Medulla oblongata (tissue), 1 donor: Measurements from ENCODE around the gene TUT1.
A peak's percentile ranks its signal among the peaks of the same experiment; 100 is the strongest.

Experiments used
- DNase-seq: peaks from one replicate; pipeline ENCODE4 v3.0.0-alpha.2; 2015; ENCODE audit errors: extremely low spot score

The TUT1 gene

DNA sequence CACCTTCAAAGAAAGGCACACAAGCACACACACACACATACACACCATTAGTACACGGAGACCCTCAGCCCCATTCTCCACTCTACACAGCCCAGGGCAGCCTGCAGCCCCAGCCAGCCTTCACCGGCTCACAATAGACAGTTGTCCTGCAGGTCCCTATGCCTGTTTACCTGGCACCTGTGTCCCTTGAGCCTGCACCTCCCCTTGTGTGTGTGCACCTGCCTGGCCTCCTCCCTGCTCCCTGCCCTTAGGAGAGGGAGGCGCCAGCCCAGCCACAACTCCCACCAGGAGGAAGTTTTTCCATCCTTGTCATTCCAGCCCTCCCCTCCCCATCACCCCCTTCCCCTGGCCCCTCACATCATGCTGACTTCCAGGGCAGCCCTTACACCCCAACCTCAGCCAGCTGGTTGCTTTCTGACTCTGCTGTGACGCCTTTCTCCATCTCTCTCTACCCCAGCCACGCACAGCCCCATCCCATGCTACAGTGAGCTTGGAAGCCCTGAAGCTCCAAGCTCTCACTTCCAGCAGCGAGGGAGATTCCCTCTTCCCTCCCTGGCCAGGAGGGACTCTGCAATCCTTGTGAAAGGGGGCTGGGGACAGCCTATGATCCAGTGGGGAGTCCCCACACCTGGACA lies 49.1 kb downstream of the TUT1 start:
- DNase-seq: no peak

DNA sequence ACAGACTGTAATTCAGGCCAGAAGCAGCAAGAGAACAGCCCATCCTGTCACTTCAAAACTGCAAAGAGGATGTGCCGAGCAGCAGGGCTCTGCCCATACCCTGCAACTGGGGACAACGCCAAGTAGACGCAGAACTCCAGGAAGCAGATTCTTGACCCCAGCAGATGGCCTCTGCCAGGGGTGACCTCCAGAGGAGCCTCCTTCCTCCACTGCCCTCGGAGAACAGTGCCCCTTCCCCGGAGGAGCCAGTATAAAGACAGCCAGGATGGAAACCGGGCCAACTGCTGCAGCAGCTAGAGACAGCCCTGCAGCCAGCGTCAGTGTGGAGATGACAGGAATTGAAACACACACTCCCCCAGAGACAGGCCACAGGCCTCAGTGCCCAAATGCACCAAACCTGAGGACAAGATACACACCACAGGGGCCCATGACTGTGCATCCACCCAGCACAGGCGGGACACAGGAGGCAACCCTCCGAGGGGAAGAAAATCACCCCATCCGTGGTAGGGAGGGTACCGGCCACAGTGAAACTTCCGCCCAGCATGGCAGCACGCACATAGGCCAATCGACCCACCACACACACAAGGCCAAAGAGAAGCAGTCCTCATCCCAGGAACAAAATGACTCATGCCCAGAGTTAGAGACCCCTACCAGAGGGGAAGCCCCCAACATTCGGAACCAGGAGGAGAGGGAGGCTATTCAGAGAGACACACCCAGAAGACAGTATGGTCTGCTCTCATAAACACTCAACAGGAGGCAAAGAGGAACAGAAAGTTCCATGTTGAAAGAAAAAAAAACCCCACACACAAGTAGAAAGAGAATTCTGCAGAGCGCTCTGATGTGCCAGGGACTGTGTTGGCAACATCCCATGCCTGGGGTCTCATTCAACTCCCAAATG lies 50.3 kb downstream of the TUT1 start:
- DNase-seq: peak; percentile 49

DNA sequence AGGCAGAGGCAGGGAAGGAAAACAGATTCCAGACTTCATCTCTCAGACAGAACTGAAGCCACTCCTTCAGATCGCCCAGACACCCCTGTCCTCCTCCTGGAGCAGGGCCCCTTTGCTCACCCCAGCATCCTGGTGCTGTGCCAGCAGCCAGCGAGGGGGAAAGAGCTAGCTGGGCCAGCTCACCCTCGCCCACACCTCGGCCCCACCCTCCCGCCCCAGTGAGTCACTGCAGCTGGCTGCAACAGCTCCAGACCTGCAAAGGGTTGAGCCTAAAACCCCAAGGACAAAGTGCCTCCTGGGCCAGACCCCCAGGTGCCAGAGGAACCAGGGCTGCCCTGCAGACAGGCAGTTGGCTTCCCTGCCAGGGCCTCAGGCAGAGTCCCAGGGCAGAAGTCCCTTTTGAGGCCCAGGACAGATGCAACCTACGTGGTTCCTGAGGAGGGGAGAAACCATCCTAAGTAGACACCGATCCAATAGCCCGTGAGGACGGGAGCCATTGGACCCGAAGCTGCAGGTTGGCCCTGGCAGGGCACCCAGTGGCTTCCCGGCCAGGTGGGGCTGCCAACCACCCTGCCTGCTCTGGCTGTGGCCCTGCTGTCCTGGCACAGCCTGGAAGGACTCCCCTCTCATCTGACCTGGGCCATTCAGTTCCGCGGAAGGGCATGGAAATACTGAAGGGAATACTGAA lies 51.9 kb downstream of the TUT1 start:
- DNase-seq: no peak

DNA sequence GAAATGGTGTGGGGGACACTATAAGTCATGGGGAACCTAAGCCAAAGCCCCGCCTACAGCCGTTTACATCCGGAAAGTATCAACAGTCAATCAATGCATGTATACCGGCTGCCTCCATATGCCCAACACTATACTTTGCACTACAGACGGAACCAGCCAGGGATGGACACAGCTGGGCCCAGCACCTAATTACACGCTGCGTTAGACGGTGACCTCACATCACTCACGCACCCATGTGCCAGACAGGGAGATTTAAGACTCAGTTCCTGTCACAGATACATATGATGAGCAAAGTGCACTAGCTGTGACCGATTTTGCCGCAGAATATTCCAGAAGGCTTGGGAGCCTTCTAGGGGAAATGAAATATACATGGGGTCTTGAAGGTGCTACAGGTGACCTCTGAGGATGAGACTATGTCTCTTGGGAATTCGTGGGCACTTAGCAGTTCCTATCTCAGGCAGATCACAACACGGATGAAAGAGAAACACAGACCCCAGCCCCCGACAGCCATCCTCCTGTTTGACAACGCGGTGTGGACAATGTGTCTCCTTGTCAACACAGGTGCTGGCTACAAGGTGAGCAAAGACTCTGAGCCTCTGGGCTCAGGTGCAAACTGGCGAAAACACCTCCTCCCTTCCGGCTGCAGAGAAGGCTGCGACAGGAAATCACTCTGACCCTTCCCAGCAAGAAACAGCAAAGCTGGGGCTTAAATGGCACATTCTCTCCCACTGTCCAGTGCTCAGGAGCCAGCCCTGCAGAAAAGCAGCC lies 52.7 kb downstream of the TUT1 start:
- DNase-seq: no peak

DNA sequence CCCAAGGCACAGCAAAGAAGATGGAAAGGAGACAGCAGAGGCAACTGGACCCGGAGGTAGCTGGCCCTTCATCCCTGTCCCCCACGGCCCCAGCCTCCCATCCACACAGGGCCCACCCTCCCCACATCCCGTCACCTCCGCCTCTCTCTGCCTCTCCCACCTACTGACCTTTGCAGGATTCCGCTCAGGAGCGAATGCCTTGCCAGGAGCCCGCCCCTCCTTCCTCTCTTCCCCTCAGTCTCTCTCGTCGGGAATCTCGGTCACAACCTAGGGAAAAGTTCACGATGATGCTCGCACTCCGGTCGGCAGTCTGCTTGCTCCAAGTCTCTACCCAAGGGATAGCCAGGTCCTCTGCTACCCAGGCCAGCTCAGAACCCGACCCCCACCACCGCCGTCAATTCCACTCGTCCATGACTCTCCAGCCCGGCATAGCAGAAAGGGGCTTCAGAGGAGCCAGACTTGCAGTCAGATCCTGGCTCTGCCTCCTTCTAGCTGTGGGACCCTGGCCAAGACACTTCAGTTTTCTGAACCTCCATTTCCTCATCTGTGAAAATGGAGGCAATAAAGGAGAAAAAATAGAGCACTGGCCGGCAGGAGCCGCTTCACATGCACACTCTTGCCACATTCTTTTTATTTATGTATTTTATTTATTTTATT lies 54.9 kb downstream of the TUT1 start:
- no peak for DNase-seq

DNA sequence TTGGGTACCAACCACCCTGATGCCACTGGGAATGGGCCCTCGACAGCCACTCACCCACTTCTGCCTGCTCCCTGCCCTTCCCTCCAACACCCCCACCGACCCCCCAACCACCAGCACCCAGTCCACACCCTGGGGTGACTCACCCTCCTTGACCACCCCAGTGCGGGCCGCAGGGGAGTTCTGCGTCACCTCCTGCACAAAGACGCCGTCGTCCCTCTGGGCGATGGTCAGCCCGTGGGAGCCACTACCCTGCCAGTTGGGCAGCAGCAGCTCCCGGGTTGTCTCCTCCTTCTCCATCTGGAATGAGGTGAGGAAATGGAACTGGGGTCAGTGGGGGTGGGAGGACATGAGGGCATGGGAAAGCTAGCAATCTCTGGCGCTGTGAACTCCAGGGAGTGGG lies 55.5 kb downstream of the TUT1 start:
- DNase-seq: no peak

DNA sequence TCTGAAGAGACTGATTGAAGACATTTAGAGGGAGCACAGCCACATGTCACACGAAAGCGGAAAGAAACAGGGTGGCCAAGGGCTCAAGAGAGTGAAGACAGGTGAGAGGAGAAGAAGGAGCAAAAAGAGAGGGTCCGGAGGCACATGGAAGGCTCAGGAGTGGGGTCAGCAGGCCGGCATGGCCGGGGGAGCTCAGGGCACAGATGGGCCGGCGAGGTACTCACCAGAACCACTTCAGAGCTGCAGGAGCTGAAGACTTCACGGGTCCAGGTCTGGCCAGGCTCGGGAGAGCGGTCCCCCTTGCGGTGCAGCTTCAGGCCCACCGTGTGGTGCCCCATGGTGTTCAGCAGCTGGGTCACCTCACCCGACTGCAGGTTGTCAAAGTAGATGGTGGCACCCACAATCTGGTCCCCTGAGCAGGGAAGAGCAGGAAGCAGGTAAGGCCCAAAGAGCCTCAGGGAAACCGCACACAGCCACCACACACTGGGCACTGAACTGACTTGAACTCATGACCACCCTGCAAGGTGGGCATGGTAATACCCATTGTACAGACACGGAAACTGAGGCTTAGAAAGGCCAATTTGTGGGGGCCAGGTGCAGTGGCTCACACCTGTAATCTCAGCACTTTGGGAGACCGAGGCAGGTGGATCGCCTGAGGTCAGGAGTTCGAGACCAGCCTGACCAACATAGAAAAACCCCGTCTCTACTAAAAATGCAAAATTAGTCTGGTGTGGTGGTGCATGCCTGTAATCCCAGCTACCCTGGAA lies 56.4 kb downstream of the TUT1 start:
- DNase-seq: no peak

DNA sequence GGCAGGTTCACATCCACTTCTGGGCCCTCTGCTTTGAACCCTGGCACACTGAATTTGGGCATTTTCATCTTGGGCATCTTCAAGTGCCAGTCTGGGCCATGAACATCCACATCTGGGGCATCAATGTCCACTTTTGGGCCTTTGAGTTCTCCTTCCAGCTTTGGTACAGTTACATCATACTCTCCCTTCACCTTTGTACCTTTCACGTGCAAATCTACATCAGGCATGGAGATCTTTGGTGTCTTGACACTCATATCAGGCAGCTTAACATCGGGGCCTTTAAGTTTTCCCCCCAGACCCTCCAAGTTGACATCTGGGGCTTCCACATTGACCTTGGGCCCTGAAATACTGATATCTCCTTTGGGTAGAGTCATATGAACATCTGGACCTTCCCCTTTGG lies 59.2 kb downstream of the TUT1 start:
- no peak for DNase-seq
